DOHH2 (cell line): ENCODE measurements around the gene TNFSF9.

ENCODE experiments used
- H3F3A ChIP-seq: fragments of 200-600 bp; sonication (generic), shearing (Covaris generic); 2 replicates; pipeline ENCODE4 v1.6.0; 2016; ENCODE audit warnings: antibody characterized with exemption, mild to moderate bottlenecking; ENCODE audit not compliant: control insufficient read depth, insufficient read depth
- H3K27ac ChIP-seq: fragments of 200-600 bp; sonication (generic); 2 replicates; pipeline ENCODE4 v1.5.1; 2014; ENCODE audit warnings: low read depth, mild to moderate bottlenecking, low read length, moderate library complexity
- H3K27me3 ChIP-seq: fragments of 200-600 bp; sonication (generic); 2 replicates; pipeline ENCODE4 v1.6.1; 2014; ENCODE audit warnings: mild to moderate bottlenecking, low read length, mixed read lengths; ENCODE audit not compliant: control insufficient read depth
- H3K36me3 ChIP-seq: fragments of 200-600 bp; sonication (generic); 2 replicates; pipeline ENCODE4 v1.6.1; 2014; ENCODE audit warnings: mild to moderate bottlenecking, low read length, moderate library complexity, mixed read lengths; ENCODE audit not compliant: control insufficient read depth
- H3K4me1 ChIP-seq: fragments of 200-600 bp; sonication (generic); 2 replicates; pipeline ENCODE4 v1.6.1; 2014; ENCODE audit warnings: mild to moderate bottlenecking, low read length, mixed read lengths; ENCODE audit not compliant: control insufficient read depth
- H3K4me2 ChIP-seq: fragments of 200-600 bp; sonication (generic); 2 replicates; pipeline ENCODE4 v1.6.0; 2014; ENCODE audit warnings: mild to moderate bottlenecking, low read length, moderate library complexity
- H3K4me3 ChIP-seq: fragments of 200-600 bp; sonication (generic); 2 replicates; pipeline ENCODE4 v1.5.1; 2014; ENCODE audit warnings: mild to moderate bottlenecking, low read length, mixed read lengths
- H3K79me2 ChIP-seq: fragments of 200-600 bp; sonication (generic); 2 replicates; pipeline ENCODE4 v1.6.1; 2014; ENCODE audit warnings: mild to moderate bottlenecking, low read length, mixed read lengths; ENCODE audit not compliant: control insufficient read depth
- H3K9me2 ChIP-seq: fragments of 200-600 bp; sonication (generic); replicated peaks from 2 replicates; pipeline ENCODE4 v1.6.1; 2014; ENCODE audit warnings: mild to moderate bottlenecking, low read length, mixed read lengths; ENCODE audit not compliant: control insufficient read depth
- H3K9me3 ChIP-seq: fragments of 200-600 bp; sonication (generic); 2 replicates; pipeline ENCODE4 v1.6.1; 2014; ENCODE audit warnings: antibody characterized with exemption, low read length, mixed read lengths; ENCODE audit not compliant: control insufficient read depth, insufficient read depth
- H4K20me1 ChIP-seq: fragments of 200-600 bp; sonication (generic); 2 replicates; pipeline ENCODE4 v1.6.0; 2014; ENCODE audit warnings: low read depth, mild to moderate bottlenecking, antibody characterized with exemption, low read length, moderate library complexity; ENCODE audit not compliant: control insufficient read depth, insufficient read depth
- EZH2phosphoT487 ChIP-seq: fragments of 200-600 bp; sonication (generic); IDR thresholded peaks from 2 replicates; pipeline ENCODE4 v1.6.1; 2017; ENCODE audit warnings: borderline replicate concordance, mild to moderate bottlenecking, antibody characterized with exemption, low read length, moderate library complexity, mixed read lengths
- TF ChIP-seq, protein P1 (sequence below): fragments of 200-600 bp; sonication (generic); IDR thresholded peaks from one replicate; pipeline ENCODE4 v1.5.1; 2014; ENCODE audit warnings: antibody characterized with exemption, mild to moderate bottlenecking, low read depth, low read length; ENCODE audit not compliant: poor library complexity, severe bottlenecking

Gene TNFSF9

DNA sequence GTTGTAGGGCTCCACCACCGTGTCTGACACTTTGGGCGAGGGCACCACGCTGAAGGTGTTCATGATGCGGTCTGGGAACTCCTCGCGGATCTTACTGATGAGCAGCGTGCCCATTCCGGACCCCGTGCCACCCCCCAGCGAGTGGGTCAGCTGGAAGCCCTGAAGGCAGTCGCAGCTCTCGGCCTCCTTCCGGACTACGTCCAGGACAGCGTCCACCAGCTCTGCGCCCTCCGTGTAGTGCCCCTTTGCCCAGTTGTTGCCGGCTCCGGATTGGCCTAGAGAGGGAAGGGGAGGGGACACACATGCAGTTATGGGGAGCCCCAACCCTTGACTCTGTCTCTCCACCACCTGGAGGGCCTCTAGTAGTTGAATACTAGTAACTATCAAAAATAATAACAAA lies 34.9 kb upstream of the TNFSF9 start:
- Histone ChIP-seq H3K4me2 (no peak overlapping the region), H3K9me3 (no peaks in the 10 kb centered on the region), H3K79me2 (no peaks in the 10 kb centered on the region), H3K4me1 (no peaks in the 10 kb centered on the region), H3K9me2 (no peaks in the 10 kb centered on the region), H4K20me1 (no peaks in the 10 kb centered on the region), H3F3A (no peaks in the 10 kb centered on the region), H3K27ac (no peak overlapping the region), H3K27me3 (peaks cover 15% of the 10 kb centered on the region), H3K4me3 (no peak overlapping the region), H3K36me3 (no peaks in the 10 kb centered on the region)
- TF ChIP-seq, protein P1, sequence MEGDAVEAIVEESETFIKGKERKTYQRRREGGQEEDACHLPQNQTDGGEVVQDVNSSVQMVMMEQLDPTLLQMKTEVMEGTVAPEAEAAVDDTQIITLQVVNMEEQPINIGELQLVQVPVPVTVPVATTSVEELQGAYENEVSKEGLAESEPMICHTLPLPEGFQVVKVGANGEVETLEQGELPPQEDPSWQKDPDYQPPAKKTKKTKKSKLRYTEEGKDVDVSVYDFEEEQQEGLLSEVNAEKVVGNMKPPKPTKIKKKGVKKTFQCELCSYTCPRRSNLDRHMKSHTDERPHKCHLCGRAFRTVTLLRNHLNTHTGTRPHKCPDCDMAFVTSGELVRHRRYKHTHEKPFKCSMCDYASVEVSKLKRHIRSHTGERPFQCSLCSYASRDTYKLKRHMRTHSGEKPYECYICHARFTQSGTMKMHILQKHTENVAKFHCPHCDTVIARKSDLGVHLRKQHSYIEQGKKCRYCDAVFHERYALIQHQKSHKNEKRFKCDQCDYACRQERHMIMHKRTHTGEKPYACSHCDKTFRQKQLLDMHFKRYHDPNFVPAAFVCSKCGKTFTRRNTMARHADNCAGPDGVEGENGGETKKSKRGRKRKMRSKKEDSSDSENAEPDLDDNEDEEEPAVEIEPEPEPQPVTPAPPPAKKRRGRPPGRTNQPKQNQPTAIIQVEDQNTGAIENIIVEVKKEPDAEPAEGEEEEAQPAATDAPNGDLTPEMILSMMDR = no peak
- no peak for TF ChIP-seq EZH2phosphoT487

GRCh38 chr19:6498294-6499036 lies 32.4 kb upstream of the TNFSF9 start:
- TF ChIP-seq EZH2phosphoT487 = no peak
- TF ChIP-seq, protein P1 = no peak
- Histone ChIP-seq H3K9me2 (no peaks in the 10 kb centered on the region), H3K9me3 (no peaks in the 10 kb centered on the region), H3K36me3 (no peaks in the 10 kb centered on the region), H3K4me3 (no peak overlapping the region), H3K27ac (no peak overlapping the region), H3K4me1 (peaks cover 14% of the 10 kb centered on the region), H3F3A (no peaks in the 10 kb centered on the region), H3K4me2 (no peak overlapping the region), H3K79me2 (no peaks in the 10 kb centered on the region), H4K20me1 (no peaks in the 10 kb centered on the region), H3K27me3 (peaks cover 34% of the 10 kb centered on the region)

DNA sequence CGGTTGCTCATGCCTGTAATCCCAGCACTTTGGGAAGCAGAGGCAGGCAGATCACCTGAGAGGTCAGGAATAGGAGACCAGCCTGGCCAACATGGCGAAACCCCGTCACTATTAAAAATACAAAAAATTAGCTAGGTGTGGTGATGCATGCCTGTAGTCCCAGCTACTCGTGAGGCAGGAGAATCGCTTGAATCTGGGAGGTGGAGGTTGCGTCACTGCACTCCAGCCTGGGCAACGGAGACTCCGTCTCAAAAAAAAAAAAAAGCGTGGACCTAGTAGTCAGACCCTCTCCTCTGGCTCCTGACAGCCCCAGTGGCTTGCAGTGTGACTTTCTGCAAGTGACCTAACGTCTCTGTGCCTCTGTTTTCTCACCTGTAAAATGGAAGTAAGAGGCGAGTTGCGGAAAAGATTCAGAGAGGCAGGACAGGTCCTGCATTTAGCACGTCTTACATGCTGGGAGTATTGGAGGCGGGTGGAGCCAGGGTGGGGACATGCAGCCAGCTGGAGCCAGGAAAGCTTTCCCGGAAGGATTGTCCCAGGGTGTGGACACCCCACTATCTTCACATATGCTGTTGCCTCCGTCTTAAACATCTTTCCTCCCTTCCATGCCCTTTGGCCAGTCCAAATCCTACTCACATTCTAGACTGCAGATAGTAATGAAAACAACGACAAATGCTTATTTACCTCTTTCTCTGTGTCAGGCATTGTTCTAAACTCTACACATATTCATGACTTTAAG lies 31.6 kb upstream of the TNFSF9 start:
- Histone ChIP-seq H3K4me2 (no peak overlapping the region), H3K9me3 (no peaks in the 10 kb centered on the region), H3K27ac (no peak overlapping the region), H3K79me2 (no peaks in the 10 kb centered on the region), H3K4me1 (peaks cover 14% of the 10 kb centered on the region), H4K20me1 (no peaks in the 10 kb centered on the region), H3K27me3 (peaks cover 34% of the 10 kb centered on the region), H3K4me3 (no peak overlapping the region), H3K36me3 (no peaks in the 10 kb centered on the region), H3K9me2 (no peaks in the 10 kb centered on the region), H3F3A (no peaks in the 10 kb centered on the region)
- TF ChIP-seq, protein P1 = no peak
- TF ChIP-seq EZH2phosphoT487 = no peak
